ENCODE data around the gene C1orf210. TPM values are rescaled to one million over a fixed set of nuclear protein-coding genes. Genes with fewer than 3 reads are reported as not detected.

Gene C1orf210
- polyA plus RNA-seq, 1 donor from 2014 or later, result 1.7 TPM

Other genes with a start within 250 kb of the C1orf210 start
- gene EBNA1BP2, start 113.3 kb downstream of the C1orf210 start, polyA plus RNA-seq (ENCODE audit: insufficient read depth, low read depth, low replicate concordance), result 89.5 TPM
- gene CFAP57, start 113.3 kb downstream of the C1orf210 start, polyA plus RNA-seq (ENCODE audit: insufficient read depth, low read depth, low replicate concordance), result 0.73 TPM
- 16.4 TPM for gene TMEM125, start 15.6 kb downstream of the C1orf210 start, polyA plus RNA-seq (ENCODE audit: insufficient read depth, low read depth, low replicate concordance)
- gene TIE1, start 15.4 kb upstream of the C1orf210 start, polyA plus RNA-seq (ENCODE audit: insufficient read depth, low read depth, low replicate concordance), result 13.7 TPM
- gene MPL, start 52.2 kb upstream of the C1orf210 start, polyA plus RNA-seq (ENCODE audit: insufficient read depth, low read depth, low replicate concordance), result 0.32 TPM
- 134 TPM for gene CDC20, start 73.4 kb upstream of the C1orf210 start, polyA plus RNA-seq (ENCODE audit: insufficient read depth, low read depth, low replicate concordance)
- 158 TPM for gene ELOVL1, start 82.4 kb upstream of the C1orf210 start, polyA plus RNA-seq (ENCODE audit: insufficient read depth, low read depth, low replicate concordance)
- gene MED8, start 104.2 kb upstream of the C1orf210 start, polyA plus RNA-seq (ENCODE audit: insufficient read depth, low read depth, low replicate concordance), result 41.1 TPM
- 10.4 TPM for gene SZT2, start 104.3 kb upstream of the C1orf210 start, polyA plus RNA-seq (ENCODE audit: insufficient read depth, low read depth, low replicate concordance)
- gene HYI, start 168.3 kb upstream of the C1orf210 start, polyA plus RNA-seq (ENCODE audit: insufficient read depth, low read depth, low replicate concordance), result 69.2 TPM
- gene PTPRF, start 245.3 kb upstream of the C1orf210 start, polyA plus RNA-seq (ENCODE audit: insufficient read depth, low read depth, low replicate concordance), result 147 TPM